Testis (tissue), 5 donors: ENCODE results near the gene HTR3B. TPM values are rescaled to one million over a fixed set of nuclear protein-coding genes. Genes with fewer than 3 reads are reported as not detected.

ENCODE experiments used
- DNase-seq: peaks from one replicate; pipeline ENCODE4 v3.0.0-alpha.2; 2019
- H3K27ac ChIP-seq, 2 donors: fragments of 200-600 bp; sonication (generic); one replicate each; pipeline ENCODE4 v1.5.1; 2019
- H3K27me3 ChIP-seq: fragments of 200-600 bp; sonication (generic); one replicate; pipeline ENCODE4 v1.5.1; 2019
- H3K36me3 ChIP-seq: fragments of 200-600 bp; sonication (generic); one replicate; pipeline ENCODE4 v1.5.1; 2017; ENCODE audit warnings: low read depth; ENCODE audit errors: missing control alignments
- H3K4me1 ChIP-seq: fragments of 200-600 bp; sonication (generic); one replicate; pipeline ENCODE4 v1.5.1; 2019
- H3K4me3 ChIP-seq, 2 donors: fragments of 200-600 bp; sonication (generic); one replicate each; pipeline ENCODE4 v1.5.1; 2017 to 2019
- H3K9me3 ChIP-seq: fragments of 200-600 bp; sonication (generic); one replicate; pipeline ENCODE4 v1.5.1; 2017
- POLR2A ChIP-seq: fragments of 450-650 bp; IDR thresholded peaks from one replicate; pipeline ENCODE4 v1.6.1; 2017; ENCODE audit warnings: antibody characterized with exemption, mild to moderate bottlenecking, moderate library complexity
- WGBS, 2 donors: methylation state at CpG; one replicate each; pipeline ENCODE4 v1.1.5; 2018; 5-methylcytosine and 5-hydroxymethylcytosine counted together
- intact Hi-C: fragments of 100-400 bp; cut with DNase I; formaldehyde crosslinking; loops from one replicate; pipeline ENCODE4 v1.15.1; 2023; ENCODE audit warnings: low total_unique reads
- long read RNA-seq, 2 donors: transcript quantifications; one replicate each; lab custom pipeline, GENCODE V29; 2026
- polyA plus RNA-seq: library from polyadenylated mRNA; stranded (reverse); fragments of 350-450 nt; fragmentation: Illumina TruSeq; extraction: RNeasy Lipid Tissue Mini Kit (QIAGEN cat#74804); gene quantifications from one replicate; pipeline ENCODE4 v1.2.3, GENCODE V29; 2014; ENCODE audit warnings: low read depth, low replicate concordance; ENCODE audit not compliant: insufficient read depth
- total RNA-seq, 2 donors: library from RNA; depleted of rRNA; stranded (reverse); fragments of >200 nt; gene quantifications; one replicate each; pipeline ENCODE4 v1.2.3, GENCODE V29; 2016
- TF ChIP-seq, protein P1 (sequence below), 3 experiments: fragments of 450-650 bp in 2 of 3; fragments of 200-600 bp in 1 of 3; sonication (generic) in 1 of 3; IDR thresholded peaks; one replicate each; pipeline ENCODE4 v1.5.1; 2016 to 2019; ENCODE audit warnings: antibody characterized with exemption in 3 of 3, mild to moderate bottlenecking in 2 of 3, moderate library complexity in 1 of 3

HTR3B gene, protein sequence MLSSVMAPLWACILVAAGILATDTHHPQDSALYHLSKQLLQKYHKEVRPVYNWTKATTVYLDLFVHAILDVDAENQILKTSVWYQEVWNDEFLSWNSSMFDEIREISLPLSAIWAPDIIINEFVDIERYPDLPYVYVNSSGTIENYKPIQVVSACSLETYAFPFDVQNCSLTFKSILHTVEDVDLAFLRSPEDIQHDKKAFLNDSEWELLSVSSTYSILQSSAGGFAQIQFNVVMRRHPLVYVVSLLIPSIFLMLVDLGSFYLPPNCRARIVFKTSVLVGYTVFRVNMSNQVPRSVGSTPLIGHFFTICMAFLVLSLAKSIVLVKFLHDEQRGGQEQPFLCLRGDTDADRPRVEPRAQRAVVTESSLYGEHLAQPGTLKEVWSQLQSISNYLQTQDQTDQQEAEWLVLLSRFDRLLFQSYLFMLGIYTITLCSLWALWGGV
- total RNA-seq (1 to 10 TPM; 1.7 to 2.9 TPM), polyA plus RNA-seq (1.1 TPM)
- long read RNA-seq, donor 1: 0 reads
- long read RNA-seq, donor 2: 0 reads

DNA sequence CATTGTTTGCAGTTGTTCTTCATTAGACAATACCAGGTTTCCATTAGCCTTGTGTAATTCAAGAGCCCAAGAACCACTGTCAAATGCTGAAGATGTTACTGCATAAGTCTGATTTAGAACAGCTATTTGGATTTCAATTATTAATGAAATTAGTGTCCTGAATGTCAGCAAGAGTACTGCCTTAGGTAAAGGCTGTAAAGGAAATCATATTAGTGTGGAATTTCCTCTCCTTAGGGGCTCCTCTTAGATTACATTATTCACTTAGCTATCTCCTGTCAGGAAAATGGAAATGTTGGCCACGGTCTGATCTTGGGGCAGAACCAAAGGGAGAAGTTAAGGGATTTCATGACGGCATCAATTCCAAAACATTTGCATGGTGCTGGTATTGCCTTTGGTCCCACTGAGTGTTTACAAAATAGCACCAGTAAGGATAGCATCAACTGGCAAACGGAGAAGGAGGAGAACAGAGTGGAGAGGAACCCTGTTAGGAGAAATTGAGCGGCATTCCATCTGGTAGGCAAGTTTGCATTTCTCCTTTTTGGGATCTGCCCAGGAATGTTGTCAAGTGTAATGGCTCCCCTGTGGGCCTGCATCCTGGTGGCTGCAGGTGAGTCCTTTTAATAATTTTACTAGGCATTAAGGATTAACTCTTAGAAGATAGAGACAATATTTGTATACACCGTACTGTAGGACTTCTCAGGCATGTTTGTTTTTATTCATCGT is at the start of gene HTR3B:
HTR3B (plus strand) TSS at position 418 of the 723 bp plus-strand sequence; CDS start at position 556, 138 bp downstream.
- 79 to 82% methylated on average over 6 of the region's 6 CpGs for WGBS, 2 donors

DNA sequence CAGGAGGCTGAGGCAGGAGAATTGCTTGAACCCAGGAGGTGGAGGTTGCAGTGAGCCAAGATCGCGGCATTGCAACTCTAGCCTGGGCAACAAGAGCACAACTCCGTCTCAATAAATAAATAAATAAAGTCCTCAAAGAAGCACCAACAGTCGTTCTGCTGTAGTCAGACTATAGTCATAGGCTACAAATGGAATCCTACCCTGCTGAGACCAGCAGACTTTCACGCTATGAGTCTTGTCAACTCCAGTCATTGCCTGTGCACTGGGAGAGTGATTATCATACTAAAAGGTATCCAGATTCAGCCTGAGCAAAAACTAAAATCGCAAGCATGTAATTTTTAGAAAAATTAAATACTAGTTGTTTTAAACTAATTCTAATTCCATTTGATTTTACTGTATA is 48.8 kb upstream of the HTR3B start:
- 92 to 95% methylated on average over 6 of the region's 6 CpGs for whole genome bisulfite sequencing, 2 donors
- H3K9me3 ChIP-seq: no peaks in the 10 kb centered on the region
- no peak overlapping the region for H3K4me3 ChIP-seq
- H3K27ac ChIP-seq: no peak overlapping the region
- DNase-seq: no peak
- TF ChIP-seq POLR2A: no peak
- TF ChIP-seq, protein P1, sequence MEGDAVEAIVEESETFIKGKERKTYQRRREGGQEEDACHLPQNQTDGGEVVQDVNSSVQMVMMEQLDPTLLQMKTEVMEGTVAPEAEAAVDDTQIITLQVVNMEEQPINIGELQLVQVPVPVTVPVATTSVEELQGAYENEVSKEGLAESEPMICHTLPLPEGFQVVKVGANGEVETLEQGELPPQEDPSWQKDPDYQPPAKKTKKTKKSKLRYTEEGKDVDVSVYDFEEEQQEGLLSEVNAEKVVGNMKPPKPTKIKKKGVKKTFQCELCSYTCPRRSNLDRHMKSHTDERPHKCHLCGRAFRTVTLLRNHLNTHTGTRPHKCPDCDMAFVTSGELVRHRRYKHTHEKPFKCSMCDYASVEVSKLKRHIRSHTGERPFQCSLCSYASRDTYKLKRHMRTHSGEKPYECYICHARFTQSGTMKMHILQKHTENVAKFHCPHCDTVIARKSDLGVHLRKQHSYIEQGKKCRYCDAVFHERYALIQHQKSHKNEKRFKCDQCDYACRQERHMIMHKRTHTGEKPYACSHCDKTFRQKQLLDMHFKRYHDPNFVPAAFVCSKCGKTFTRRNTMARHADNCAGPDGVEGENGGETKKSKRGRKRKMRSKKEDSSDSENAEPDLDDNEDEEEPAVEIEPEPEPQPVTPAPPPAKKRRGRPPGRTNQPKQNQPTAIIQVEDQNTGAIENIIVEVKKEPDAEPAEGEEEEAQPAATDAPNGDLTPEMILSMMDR (IDR thresholded peaks at IDR 0.05): no peak
- intact Hi-C loops: no loop called here
- no peaks in the 10 kb centered on the region for H3K36me3 ChIP-seq
- no peaks in the 10 kb centered on the region for H3K4me1 ChIP-seq
- no peaks in the 10 kb centered on the region for H3K27me3 ChIP-seq

More for the DNA sequence above, at the start of gene HTR3B:
- H3K4me1 ChIP-seq: no peaks in the 10 kb centered on the region
- no peak within 1 kb of the TSS for H3K4me3 ChIP-seq
- TF ChIP-seq POLR2A: no peak
- TF ChIP-seq, protein P1 (IDR thresholded peaks at IDR 0.05): no peak
- DNase-seq: no peak
- no peaks in the 10 kb centered on the region for H3K36me3 ChIP-seq
- H3K27me3 ChIP-seq: no peaks in the 10 kb centered on the region
- H3K9me3 ChIP-seq: no peaks in the 10 kb centered on the region
- H3K27ac ChIP-seq: no peak within 1 kb of the TSS
- intact Hi-C loops: no loop called here

DNA sequence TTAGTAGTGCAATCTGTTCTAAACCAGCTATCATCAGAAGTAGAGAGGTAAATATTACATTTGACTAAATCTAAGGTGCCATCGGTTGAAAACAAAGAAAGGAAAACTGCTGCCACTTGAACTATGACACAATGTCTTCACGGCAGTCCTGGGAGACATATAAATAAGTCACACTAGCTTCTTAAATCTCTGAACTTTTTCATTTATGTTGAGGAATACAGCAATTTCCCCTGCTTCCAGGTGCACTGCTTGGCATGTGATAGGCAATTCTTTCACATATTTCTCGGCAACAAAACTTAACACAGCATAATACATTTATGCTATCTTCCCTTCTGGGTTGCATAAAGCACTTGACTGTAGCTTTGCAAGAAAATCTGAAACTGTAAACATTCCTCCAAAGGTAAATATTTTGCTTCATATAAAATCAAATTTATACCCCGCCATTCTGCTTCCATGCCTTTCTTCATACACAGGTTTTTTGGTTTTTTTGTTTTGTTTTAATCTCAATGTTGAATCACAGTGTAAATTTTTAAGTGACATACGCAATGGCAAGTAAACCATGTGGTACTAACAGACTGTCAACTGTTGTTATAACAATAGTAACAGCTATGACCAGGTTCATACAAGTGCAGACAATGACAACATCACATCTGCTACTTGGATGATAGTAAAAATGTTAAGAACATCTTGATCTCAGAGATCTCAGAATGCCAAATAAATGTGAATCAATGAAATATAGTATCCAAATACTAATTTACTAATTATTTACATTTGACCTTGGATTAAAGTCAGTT is 47.4 kb upstream of the HTR3B start:
- Histone ChIP-seq H3K4me1 (no peaks in the 10 kb centered on the region), H3K4me3 (no peak overlapping the region), H3K27me3 (no peaks in the 10 kb centered on the region), H3K27ac (no peak overlapping the region), H3K36me3 (no peaks in the 10 kb centered on the region), H3K9me3 (no peaks in the 10 kb centered on the region)
- WGBS, 2 donors: 83 to 85% methylated on average over 5 of the region's 5 CpGs
- TF ChIP-seq, protein P1 (IDR thresholded peaks at IDR 0.05): no peak
- no peak for TF ChIP-seq POLR2A
- DNase-seq: no peak
- intact Hi-C loops: no loop called here

DNA sequence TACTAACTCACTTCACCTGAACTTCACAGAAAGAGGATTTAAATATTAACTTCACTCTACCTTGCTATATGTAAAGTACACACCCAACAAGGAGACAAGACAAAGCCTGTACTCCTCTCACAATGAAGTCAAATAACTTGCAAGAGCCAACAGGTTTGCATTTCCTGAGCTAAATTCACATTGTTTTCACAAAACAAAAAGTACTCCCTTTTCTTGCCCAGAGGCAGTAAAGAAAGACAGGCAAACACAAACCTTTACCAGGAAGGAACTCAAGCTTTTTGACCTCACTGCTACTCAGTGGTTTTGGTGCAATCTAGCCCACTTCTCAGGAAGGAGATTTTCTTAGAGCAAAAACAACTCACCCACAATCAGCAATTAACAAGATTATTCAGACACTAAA is 44.9 kb upstream of the HTR3B start:
- no peaks in the 10 kb centered on the region for H3K36me3 ChIP-seq
- intact Hi-C loops: no loop called here
- H3K9me3 ChIP-seq: no peaks in the 10 kb centered on the region
- H3K4me3 ChIP-seq: no peak overlapping the region
- H3K27me3 ChIP-seq: no peaks in the 10 kb centered on the region
- H3K4me1 ChIP-seq: no peaks in the 10 kb centered on the region
- no peak for TF ChIP-seq POLR2A
- TF ChIP-seq, protein P1 (IDR thresholded peaks at IDR 0.05): no peak
- H3K27ac ChIP-seq: no peak overlapping the region
- no peak for DNase-seq
